HG03575 (cell line): ENCODE measurements around the gene OR13A1.

ENCODE experiments used
- ATAC-seq: cut with Tn5 transposase; IDR thresholded peaks from one replicate; pipeline ENCODE4 v1.9.1; 2021; ENCODE audit not compliant: unreplicated experiment, insufficient number of reproducible peaks, low FRiP score; ENCODE audit errors: extremely low read depth

Gene OR13A1

DNA sequence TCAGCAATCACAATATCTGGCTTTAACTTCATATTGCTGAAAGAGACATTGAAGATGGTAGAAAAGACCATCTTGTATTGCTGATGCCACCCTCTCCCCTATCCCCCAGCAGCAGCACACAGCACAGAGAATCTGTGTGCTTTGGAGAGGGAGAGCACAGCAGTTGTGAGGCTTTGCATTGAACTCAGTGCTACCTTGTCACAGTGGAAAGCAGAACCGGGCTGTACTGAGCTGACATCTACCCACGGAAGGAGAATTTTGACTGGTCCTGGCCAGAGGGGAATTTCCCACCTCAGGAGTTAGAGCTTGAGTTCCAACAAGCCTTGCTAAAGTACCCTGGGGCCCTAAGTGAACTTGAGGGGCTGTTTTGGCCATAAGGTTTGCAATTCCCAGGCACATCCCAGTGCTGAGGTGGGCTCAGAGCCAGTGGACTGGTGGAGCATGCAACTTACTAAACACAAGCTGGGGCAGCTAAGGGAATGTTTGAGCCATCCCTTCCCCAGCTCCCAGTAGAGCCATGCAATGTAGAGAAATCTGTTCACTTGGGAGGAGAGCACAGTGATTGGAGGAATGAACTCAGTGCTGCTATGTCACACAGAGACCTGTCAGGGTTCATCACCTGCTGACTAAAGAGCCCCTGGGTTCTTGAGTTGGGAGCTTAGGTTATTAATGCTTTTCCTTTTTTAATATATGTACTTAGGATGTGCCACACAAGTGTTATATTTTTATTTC lies 62.1 kb downstream of the OR13A1 start:
- ATAC-seq: no peak
